Measurements from ENCODE around the gene SLC1A3.

DNA sequence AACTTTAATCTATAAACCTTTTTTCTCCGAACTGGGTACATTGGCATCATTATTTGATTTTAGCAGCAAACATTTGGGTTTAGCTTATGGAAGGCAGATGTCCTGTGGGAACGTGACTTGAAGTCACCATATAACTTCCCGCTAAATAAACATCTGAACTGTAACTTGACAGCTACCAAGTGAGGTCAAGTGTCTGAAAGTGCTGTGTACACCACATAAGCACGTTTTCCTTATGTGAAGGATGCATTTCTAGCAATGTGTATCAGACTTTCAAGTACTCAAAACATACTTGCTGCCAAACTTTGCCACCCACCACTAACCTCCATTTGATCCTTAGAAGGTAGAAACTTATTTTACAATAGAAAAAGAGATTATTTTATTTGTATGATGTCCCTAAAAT, 35.7 kb downstream of the SLC1A3 start:
- TF ChIP-seq POLR2A (IDR thresholded peaks at IDR 0.05), result no peak
- TF ChIP-seq, protein P1, sequence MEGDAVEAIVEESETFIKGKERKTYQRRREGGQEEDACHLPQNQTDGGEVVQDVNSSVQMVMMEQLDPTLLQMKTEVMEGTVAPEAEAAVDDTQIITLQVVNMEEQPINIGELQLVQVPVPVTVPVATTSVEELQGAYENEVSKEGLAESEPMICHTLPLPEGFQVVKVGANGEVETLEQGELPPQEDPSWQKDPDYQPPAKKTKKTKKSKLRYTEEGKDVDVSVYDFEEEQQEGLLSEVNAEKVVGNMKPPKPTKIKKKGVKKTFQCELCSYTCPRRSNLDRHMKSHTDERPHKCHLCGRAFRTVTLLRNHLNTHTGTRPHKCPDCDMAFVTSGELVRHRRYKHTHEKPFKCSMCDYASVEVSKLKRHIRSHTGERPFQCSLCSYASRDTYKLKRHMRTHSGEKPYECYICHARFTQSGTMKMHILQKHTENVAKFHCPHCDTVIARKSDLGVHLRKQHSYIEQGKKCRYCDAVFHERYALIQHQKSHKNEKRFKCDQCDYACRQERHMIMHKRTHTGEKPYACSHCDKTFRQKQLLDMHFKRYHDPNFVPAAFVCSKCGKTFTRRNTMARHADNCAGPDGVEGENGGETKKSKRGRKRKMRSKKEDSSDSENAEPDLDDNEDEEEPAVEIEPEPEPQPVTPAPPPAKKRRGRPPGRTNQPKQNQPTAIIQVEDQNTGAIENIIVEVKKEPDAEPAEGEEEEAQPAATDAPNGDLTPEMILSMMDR (IDR thresholded peaks at IDR 0.05), result no peak

All from uterus (tissue), 2 donors.